COLO829 (cell line): ENCODE data around the gene SCYGR2.

ENCODE experiments used
- DNase-seq: peaks from one replicate; pipeline ENCODE4 v3.0.0; 2012; ENCODE audit warnings: low spot score

Gene SCYGR2

GRCh38 chr2:227612546-227613271 is 14.0 kb downstream of the SCYGR2 start:
- no peak for DNase-seq

GRCh38 chr2:227613272-227613660 is 14.6 kb downstream of the SCYGR2 start:
- DNase-seq: no peak

GRCh38 chr2:227614246-227614645 is 15.6 kb downstream of the SCYGR2 start:
- DNase-seq: no peak

- no peak for DNase-seq
Measured at GRCh38 chr2:227614740-227615139, 16.0 kb downstream of the SCYGR2 start, which contains the start of gene SCYGR3. Gene SCYGR3, minus strand, starts transcription at chr2:227614840. Its CDS starts 0 bp downstream, at chr2:227614840.

- DNase-seq: no peak
Measured at GRCh38 chr2:227615181-227615580, 16.5 kb downstream of the SCYGR2 start.

GRCh38 chr2:227615906-227616305 is 17.2 kb downstream of the SCYGR2 start:
- no peak for DNase-seq

GRCh38 chr2:227616631-227617030 is 17.9 kb downstream of the SCYGR2 start:
- no peak for DNase-seq

- DNase-seq: no peak
Measured at GRCh38 chr2:227617316-227618230, 18.9 kb downstream of the SCYGR2 start, which contains the start of gene SCYGR4. Gene SCYGR4, plus strand, starts transcription at chr2:227617498. Its CDS starts 0 bp downstream, at chr2:227617498.

- no peak for DNase-seq
Measured at GRCh38 chr2:227623226-227623625, 24.5 kb downstream of the SCYGR2 start.

- DNase-seq: no peak
Measured at GRCh38 chr2:227625420-227625819, 26.7 kb downstream of the SCYGR2 start.

- DNase-seq: no peak
Measured at GRCh38 chr2:227626580-227627151, 28.0 kb downstream of the SCYGR2 start.

- no peak for DNase-seq
Measured at GRCh38 chr2:227627769-227628168, 29.1 kb downstream of the SCYGR2 start.

GRCh38 chr2:227629435-227629834 is 30.7 kb downstream of the SCYGR2 start:
- no peak for DNase-seq

- no peak for DNase-seq
Measured at GRCh38 chr2:227630322-227630721, 31.6 kb downstream of the SCYGR2 start.

GRCh38 chr2:227632827-227633226 is 34.1 kb downstream of the SCYGR2 start:
- no peak for DNase-seq

GRCh38 chr2:227634201-227634600 is 35.5 kb downstream of the SCYGR2 start:
- no peak for DNase-seq

- no peak for DNase-seq
Measured at GRCh38 chr2:227642656-227643055, 44.0 kb downstream of the SCYGR2 start.

- no peak for DNase-seq
Measured at GRCh38 chr2:227643990-227644551, 45.4 kb downstream of the SCYGR2 start.
